Nephron (organoid): ENCODE measurements around the gene RAPGEF4.
"Not testable (repeated sequence)": the region's sequence is repeated elsewhere in the genome, so short reads cannot be mapped to it uniquely, and the experiment has no call there.

Experiments
- H3K27ac Mint-ChIP-seq, 3 experiments: 2 replicates each; pipeline ENCODE4 v1.8.0; 2020; ENCODE audit warnings: mixed read lengths in 3 of 3, mild to moderate bottlenecking in 2 of 3, moderate library complexity in 1 of 3
- H3K27me3 Mint-ChIP-seq: 2 replicates; pipeline ENCODE4 v1.8.0; 2021; ENCODE audit warnings: low read depth, mild to moderate bottlenecking, moderate library complexity, mixed read lengths
- H3K36me3 Mint-ChIP-seq: 2 replicates; pipeline ENCODE4 v1.8.0; 2020; ENCODE audit warnings: low read depth, mixed read lengths
- H3K4me1 Mint-ChIP-seq: 2 replicates; pipeline ENCODE4 v1.8.0; 2020; ENCODE audit warnings: mixed read lengths
- H3K4me3 Mint-ChIP-seq, 3 experiments: 2 replicates each; pipeline ENCODE4 v1.8.0; 2020; ENCODE audit warnings: mild to moderate bottlenecking in 3 of 3, mixed read lengths in 3 of 3, moderate library complexity in 2 of 3
- H3K9me3 Mint-ChIP-seq: 2 replicates; pipeline ENCODE4 v1.8.0; 2020; ENCODE audit warnings: mixed read lengths
- TF ChIP-seq, protein P1 (sequence below), 3 experiments: fragments of 200-600 bp; sonication (generic); IDR thresholded peaks; one replicate each; pipeline ENCODE4 v1.5.0; 2021; ENCODE audit warnings: antibody characterized with exemption in 3 of 3; ENCODE audit not compliant: unreplicated experiment in 3 of 3

The RAPGEF4 gene

DNA sequence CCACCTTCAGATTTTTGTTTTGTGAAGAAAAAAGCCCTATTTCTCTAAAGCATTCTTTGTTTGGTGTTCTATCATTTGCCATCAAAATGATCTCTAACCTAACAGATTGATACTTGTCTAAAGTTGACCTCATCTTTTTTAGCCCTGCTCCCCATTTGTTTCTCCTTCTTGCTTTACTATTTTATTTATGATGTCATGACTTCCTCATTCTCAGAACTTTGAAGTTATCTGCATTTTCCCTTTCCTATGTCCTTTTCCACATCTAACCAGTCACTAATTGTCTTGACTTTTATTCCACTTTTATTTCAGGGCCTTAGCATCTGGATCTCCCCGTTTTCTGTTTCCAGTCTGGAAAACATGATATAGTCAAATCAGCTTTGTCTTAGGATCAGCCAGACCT is 8.3 kb downstream of the RAPGEF4 start:
- Mint-ChIP-seq H3K36me3 (peaks cover 10% of the 10 kb centered on the region), H3K9me3 (peaks cover 25% of the 10 kb centered on the region), H3K27me3 (peaks cover 4% of the 10 kb centered on the region), H3K27ac (no peak overlapping the region), H3K4me3 (no peak overlapping the region), H3K4me1 (no peaks in the 10 kb centered on the region)
- TF ChIP-seq, protein P1, sequence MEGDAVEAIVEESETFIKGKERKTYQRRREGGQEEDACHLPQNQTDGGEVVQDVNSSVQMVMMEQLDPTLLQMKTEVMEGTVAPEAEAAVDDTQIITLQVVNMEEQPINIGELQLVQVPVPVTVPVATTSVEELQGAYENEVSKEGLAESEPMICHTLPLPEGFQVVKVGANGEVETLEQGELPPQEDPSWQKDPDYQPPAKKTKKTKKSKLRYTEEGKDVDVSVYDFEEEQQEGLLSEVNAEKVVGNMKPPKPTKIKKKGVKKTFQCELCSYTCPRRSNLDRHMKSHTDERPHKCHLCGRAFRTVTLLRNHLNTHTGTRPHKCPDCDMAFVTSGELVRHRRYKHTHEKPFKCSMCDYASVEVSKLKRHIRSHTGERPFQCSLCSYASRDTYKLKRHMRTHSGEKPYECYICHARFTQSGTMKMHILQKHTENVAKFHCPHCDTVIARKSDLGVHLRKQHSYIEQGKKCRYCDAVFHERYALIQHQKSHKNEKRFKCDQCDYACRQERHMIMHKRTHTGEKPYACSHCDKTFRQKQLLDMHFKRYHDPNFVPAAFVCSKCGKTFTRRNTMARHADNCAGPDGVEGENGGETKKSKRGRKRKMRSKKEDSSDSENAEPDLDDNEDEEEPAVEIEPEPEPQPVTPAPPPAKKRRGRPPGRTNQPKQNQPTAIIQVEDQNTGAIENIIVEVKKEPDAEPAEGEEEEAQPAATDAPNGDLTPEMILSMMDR (IDR thresholded peaks at IDR 0.05; ENCODE audit: unreplicated experiment in 3 of 3): no peak

DNA sequence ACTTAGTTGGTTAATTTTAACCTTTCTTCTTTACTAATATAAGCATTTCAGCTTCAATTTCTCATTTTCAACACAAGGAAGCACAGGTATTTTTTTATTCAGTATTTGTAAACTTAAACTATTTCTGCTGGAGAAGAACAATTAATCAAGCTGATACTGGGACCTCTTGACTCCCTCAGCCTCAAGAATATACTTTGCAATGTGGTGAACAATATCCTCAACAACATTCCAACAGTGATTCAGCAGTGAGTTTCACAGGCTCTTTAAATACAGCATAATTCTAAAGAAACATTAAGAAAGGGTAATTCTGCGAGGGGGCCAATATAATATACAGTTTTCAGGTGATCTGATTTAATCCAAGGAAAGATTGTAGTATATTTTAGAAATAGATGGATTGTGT is 10.0 kb downstream of the RAPGEF4 start:
- no peak overlapping the region for H3K27ac Mint-ChIP-seq
- peaks cover 13% of the 10 kb centered on the region for H3K36me3 Mint-ChIP-seq

DNA sequence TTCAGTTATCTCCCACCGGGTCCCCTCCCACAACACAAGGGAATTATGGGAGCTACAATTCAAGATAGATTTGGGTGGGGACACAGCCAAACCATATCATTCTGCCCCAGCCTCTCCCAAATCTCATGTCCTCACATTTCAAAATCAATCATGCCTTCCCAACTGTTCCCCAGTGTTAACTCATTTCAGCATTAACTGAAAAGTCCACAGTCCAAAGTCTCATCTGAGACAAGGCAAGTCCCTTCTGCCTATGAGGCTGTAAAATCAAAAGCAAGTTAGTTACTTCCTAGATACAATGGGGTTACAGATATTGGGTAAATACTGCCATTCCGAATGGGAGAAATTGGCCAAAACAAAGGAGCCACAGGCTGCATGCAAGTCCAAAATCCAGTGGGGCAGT is 12.9 kb downstream of the RAPGEF4 start:
- H3K36me3 Mint-ChIP-seq: peaks cover 13% of the 10 kb centered on the region
- H3K9me3 Mint-ChIP-seq: peaks cover 29% of the 10 kb centered on the region
- H3K27ac Mint-ChIP-seq, H3K4me1 Mint-ChIP-seq, H3K4me3 Mint-ChIP-seq, H3K27me3 Mint-ChIP-seq: not testable (repeated sequence)

More for the DNA sequence above, 10.0 kb downstream of the RAPGEF4 start:
- peaks cover 32% of the 10 kb centered on the region for H3K9me3 Mint-ChIP-seq
- no peaks in the 10 kb centered on the region for H3K4me1 Mint-ChIP-seq
- no peak overlapping the region for H3K4me3 Mint-ChIP-seq
- TF ChIP-seq, protein P1 (IDR thresholded peaks at IDR 0.05; ENCODE audit: unreplicated experiment in 3 of 3): no peak
- H3K27me3 Mint-ChIP-seq: peaks cover 4% of the 10 kb centered on the region

DNA sequence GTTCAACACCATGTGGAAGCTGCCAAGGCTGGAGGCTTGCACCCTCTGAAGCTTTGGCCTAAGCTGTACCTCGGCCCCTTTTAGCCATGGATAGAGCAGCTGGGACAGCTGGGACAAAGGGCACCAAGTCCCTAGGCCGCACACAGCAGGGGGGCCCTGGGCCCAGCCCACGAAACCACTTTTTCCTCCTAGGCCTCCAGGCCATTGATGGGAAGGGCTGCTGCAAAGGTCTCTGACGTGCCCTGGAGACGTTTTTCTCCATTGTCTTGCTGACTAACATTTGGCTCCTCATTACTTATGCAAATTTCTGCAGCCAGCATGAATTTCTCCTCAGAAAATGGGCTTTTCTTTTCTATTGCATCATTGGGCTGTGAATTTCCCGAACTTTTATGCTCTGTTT is 13.7 kb downstream of the RAPGEF4 start:
- TF ChIP-seq, protein P1 (IDR thresholded peaks at IDR 0.05; ENCODE audit: unreplicated experiment in 3 of 3): no peak
- H3K27me3 Mint-ChIP-seq: no peaks in the 10 kb centered on the region
- H3K27ac Mint-ChIP-seq: no peak overlapping the region
- H3K9me3 Mint-ChIP-seq: peaks cover 24% of the 10 kb centered on the region
- H3K4me3 Mint-ChIP-seq: no peak overlapping the region
- H3K4me1 Mint-ChIP-seq: no peaks in the 10 kb centered on the region
- peaks cover 9% of the 10 kb centered on the region for H3K36me3 Mint-ChIP-seq

DNA sequence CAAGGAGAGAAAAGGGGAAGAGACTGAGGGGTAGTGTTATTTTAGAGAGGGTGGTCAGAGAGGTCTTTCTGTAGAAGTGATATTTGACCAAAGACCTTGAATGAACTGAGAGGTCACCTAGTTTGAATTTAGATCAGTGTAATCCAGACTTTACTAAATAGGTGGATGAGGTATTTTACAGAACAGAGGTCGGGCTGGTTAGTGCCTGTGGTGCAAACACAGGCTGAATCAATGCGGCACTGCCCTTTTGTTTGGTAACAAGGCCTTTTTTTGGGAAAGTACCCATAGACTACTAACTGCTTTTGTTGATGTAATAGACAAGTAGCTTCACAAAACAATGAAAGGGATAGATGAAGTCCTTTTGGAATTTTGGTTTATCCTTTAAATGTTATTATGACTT is 15.9 kb downstream of the RAPGEF4 start:
- TF ChIP-seq, protein P1 (IDR thresholded peaks at IDR 0.05; ENCODE audit: unreplicated experiment in 3 of 3): no peak
- H3K27ac Mint-ChIP-seq: no peak overlapping the region
- no peak overlapping the region for H3K4me3 Mint-ChIP-seq
- H3K36me3 Mint-ChIP-seq: peaks cover 4% of the 10 kb centered on the region
- peaks cover 11% of the 10 kb centered on the region for H3K9me3 Mint-ChIP-seq
- no peaks in the 10 kb centered on the region for H3K27me3 Mint-ChIP-seq
- H3K4me1 Mint-ChIP-seq: no peaks in the 10 kb centered on the region

DNA sequence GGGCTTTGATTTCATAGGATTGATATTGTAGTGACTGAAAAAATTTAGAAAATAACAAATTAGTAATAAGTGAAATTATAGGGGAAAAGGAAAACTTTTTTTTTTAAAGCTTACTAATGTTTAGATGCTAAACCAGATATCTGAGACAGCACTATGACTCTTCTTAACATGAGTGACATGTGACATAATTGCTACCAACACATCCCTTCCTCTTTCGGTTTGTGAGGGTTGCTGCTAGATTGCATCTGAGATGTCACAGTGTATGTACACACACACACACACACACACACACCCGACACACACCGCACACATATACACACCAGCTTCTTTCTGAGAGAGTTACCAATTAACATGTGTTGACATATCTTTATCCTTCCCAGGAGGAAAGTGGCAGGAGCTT is 18.0 kb downstream of the RAPGEF4 start:
- TF ChIP-seq, protein P1 (IDR thresholded peaks at IDR 0.05; ENCODE audit: unreplicated experiment in 3 of 3): no peak
- H3K36me3 Mint-ChIP-seq: peaks cover 4% of the 10 kb centered on the region
- H3K27me3 Mint-ChIP-seq: no peaks in the 10 kb centered on the region
- no peak overlapping the region for H3K27ac Mint-ChIP-seq
- H3K4me3 Mint-ChIP-seq: no peak overlapping the region
- peaks cover 6% of the 10 kb centered on the region for H3K9me3 Mint-ChIP-seq
- no peaks in the 10 kb centered on the region for H3K4me1 Mint-ChIP-seq
